Immature natural killer cell (primary cell): ENCODE results near the gene GLCE. TPM values are rescaled to one million over a fixed set of nuclear protein-coding genes. Genes with fewer than 3 reads are reported as not detected.
A peak's percentile ranks its signal among the peaks of the same experiment; 100 is the strongest.
"Not testable (repeated sequence)": the region's sequence is repeated elsewhere in the genome, so short reads cannot be mapped to it uniquely, and the experiment has no call there.

ENCODE experiments used
- DNase-seq, 3 donors: peaks; one replicate each; pipeline ENCODE4 v3.0.0; 2022; ENCODE audit warnings: mixed read lengths in 1 of 3
- H3K27ac Mint-ChIP-seq, 6 donors: one replicate each; pipeline ENCODE4 v1.8.0; 2020; ENCODE audit warnings: mixed read lengths in 6 of 6, mild to moderate bottlenecking in 5 of 6, inconsistent platforms in 4 of 6, moderate library complexity in 3 of 6
- H3K27me3 Mint-ChIP-seq, 3 donors: one replicate each; pipeline ENCODE4 v1.8.0; 2020 to 2021; ENCODE audit warnings: low read depth in 3 of 3, mild to moderate bottlenecking in 3 of 3, mixed read lengths in 3 of 3, moderate library complexity in 3 of 3, inconsistent platforms in 1 of 3
- H3K36me3 Mint-ChIP-seq, 3 donors: one replicate each; pipeline ENCODE4 v1.8.0; 2020; ENCODE audit warnings: mixed read lengths in 3 of 3, inconsistent platforms in 2 of 3, mild to moderate bottlenecking in 2 of 3
- H3K4me1 Mint-ChIP-seq, 2 donors: one replicate each; pipeline ENCODE4 v1.8.0; 2020; ENCODE audit warnings: inconsistent platforms in 2 of 2, mild to moderate bottlenecking in 2 of 2, mixed read lengths in 2 of 2, moderate library complexity in 1 of 2
- H3K4me3 Mint-ChIP-seq, 5 donors: one replicate each; pipeline ENCODE4 v1.8.0; 2020; ENCODE audit warnings: mild to moderate bottlenecking in 5 of 5, mixed read lengths in 5 of 5, inconsistent platforms in 3 of 5, moderate library complexity in 3 of 5
- H3K9me3 Mint-ChIP-seq, 6 donors: one replicate each; pipeline ENCODE4 v1.8.0; 2020; ENCODE audit warnings: mild to moderate bottlenecking in 6 of 6, mixed read lengths in 6 of 6, inconsistent platforms in 4 of 6, moderate library complexity in 3 of 6
- polyA plus RNA-seq, 3 donors: library from polyadenylated mRNA; unstranded; fragments of 300-500 nt; fragmentation: Illumina TruSeq; gene quantifications; one replicate each; pipeline ENCODE4 v1.2.3, GENCODE V29; 2021

The GLCE gene
- polyA plus RNA-seq, 3 donors from 2014 or later: 4.2 TPM; not detected in 1

DNA sequence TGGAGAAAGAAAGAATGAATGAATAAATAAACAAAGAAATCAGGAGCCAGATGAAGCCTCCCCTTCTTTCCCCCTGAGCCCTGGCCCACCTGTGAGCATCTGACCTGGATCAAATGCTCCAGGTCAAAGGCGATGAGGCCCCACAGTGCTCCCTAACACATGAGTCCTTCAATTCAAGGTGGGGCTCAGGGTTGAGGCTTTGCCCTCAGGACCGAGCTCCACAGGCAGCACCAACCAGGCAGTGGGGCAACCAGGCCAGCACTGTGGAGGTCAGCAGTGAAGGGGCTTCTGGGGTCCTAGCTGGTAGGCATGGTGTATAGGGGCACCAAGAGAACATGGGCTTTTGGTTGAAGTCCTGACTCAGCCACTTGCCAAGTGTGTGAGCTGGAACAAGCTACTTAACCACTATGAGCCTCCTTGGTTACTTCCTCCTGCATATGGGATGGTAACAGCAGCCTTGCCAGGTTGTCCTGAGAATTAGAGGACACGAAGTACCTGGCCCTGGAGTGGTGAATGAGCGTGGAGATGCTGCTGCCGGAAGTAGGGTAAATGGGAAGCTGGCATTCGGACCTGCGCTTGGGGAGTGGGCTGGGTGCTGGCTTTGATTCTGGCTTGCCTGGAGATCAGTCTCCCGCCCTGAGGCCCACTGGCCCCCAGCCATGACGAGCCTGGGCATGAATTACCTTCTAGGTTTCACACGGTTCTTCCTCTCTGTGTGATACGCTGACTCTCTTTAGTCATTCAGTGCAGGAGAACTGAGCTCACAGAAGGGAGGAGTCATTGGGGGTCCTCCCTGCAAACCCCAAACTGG, 128.3 kb downstream of the GLCE start:
- Mint-ChIP-seq H3K4me1 (no peaks in the 10 kb centered on the region), H3K9me3 (no peaks in the 10 kb centered on the region), H3K4me3 (no peak overlapping the region), H3K27ac (no peak overlapping the region), H3K27me3 (peaks cover 0 to 3% (median 2%) of the 10 kb centered on the region in 3 donors), H3K36me3 (no peaks in the 10 kb centered on the region)
- no peak for DNase-seq

DNA sequence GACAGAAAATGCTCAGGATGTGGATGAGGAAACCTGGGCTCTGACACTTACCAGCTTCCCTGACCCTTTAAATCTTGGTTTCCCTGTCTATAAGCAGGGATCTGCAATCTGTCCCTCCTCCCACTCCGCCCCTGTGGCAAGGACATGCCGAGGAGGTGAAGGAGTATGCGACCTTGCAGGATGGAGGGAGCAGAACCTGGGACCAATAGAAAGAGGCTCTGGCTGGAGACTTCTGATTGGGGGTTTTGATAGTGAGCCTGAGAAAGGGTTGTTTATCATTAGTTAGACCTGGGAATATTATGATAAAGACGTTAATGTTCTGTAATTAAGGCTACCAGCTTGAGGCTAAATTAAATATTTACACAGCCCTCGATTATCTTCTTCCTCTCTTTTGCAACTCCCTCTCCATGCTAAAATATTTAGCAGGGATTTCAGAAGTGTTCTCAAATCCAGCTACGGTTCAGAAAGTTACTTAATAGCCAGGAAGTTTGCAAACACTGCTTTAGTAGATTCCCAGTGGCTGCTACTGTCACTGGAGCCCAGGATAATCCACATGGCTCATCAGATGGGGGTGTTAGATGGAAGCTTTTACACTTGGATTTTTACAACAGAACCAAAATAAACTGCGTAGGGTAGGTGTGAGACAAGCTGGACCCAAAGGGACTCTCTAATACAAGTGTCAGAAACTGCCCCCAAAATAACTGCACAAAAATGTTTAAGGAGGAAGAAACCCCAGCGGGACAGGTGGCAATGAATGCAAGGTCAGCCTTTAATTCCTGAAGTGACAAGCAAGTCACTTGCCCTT, 129.1 kb downstream of the GLCE start:
- H3K36me3 Mint-ChIP-seq: no peaks in the 10 kb centered on the region
- H3K9me3 Mint-ChIP-seq: no peaks in the 10 kb centered on the region
- no peak overlapping the region for H3K27ac Mint-ChIP-seq
- DNase-seq: no peak
- H3K27me3 Mint-ChIP-seq: peaks cover 0 to 3% (median 2%) of the 10 kb centered on the region in 3 donors
- no peak overlapping the region for H3K4me3 Mint-ChIP-seq
- no peaks in the 10 kb centered on the region for H3K4me1 Mint-ChIP-seq

DNA sequence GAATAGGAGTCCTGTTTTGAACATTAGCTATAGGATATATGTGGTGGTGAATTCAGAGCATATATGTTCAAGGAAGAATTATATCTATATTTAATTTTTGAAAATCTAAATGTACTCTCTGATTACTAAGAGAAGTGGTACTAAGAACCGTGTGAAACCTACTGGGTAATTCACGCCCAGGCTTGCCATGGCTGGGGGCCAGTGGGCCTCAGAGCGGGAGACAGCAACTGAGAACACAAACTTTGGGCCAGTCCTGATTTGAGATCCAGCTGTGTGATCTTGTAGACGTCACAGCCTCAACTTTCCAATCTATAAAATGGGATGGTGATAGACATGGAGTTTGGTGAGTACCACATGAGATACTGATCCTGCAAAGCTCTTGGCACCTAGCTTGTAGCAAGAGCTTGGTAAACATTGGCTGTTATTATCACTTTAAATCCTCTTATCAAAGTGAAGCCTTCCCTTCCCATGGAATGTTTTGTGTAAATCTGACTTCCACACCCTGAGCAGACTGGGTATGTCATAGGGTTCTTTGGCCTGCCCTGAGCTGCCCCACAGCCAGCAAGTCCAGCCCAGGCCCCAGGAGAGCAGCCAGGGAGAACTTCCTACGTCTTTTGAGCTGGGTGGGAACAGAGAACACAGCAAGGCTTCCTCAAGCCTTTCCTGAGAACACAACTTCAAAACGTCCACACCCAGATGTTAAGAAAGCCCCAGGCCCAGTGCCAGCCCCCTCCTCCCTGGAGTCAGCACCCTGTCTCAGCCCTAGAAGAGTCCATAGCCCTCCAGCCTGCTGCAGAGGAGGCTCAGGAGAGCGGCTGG, 130.1 kb downstream of the GLCE start:
- no peaks in the 10 kb centered on the region for H3K4me1 Mint-ChIP-seq
- no peak overlapping the region for H3K4me3 Mint-ChIP-seq
- H3K36me3 Mint-ChIP-seq: no peaks in the 10 kb centered on the region
- H3K9me3 Mint-ChIP-seq: no peaks in the 10 kb centered on the region
- H3K27me3 Mint-ChIP-seq: peaks cover 0 to 3% (median 0%) of the 10 kb centered on the region in 3 donors
- H3K27ac Mint-ChIP-seq: no peak overlapping the region
- DNase-seq: no peak

DNA sequence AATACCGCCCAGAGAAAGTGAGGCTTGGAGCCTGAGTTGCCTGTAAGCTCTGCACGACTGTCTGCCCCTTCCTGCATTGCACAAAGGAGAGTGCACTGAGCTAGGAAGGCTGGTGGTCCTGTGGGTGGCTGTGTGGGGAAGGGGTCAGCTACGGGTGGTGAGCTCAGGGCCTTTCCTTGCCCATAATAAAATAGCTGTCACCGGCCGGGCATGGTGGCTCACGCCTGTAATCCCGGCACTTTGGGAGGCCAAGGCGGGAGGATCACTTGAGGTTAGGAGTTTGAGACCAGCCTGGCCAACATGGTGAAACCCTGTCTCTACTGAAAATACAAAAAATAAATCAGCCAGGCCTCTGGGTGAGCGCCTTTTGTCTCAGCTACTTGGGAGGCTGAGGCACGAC, 131.2 kb downstream of the GLCE start:
- not testable (repeated sequence) for H3K36me3 Mint-ChIP-seq, H3K4me3 Mint-ChIP-seq, H3K4me1 Mint-ChIP-seq, H3K9me3 Mint-ChIP-seq, H3K27ac Mint-ChIP-seq, H3K27me3 Mint-ChIP-seq, DNase-seq

DNA sequence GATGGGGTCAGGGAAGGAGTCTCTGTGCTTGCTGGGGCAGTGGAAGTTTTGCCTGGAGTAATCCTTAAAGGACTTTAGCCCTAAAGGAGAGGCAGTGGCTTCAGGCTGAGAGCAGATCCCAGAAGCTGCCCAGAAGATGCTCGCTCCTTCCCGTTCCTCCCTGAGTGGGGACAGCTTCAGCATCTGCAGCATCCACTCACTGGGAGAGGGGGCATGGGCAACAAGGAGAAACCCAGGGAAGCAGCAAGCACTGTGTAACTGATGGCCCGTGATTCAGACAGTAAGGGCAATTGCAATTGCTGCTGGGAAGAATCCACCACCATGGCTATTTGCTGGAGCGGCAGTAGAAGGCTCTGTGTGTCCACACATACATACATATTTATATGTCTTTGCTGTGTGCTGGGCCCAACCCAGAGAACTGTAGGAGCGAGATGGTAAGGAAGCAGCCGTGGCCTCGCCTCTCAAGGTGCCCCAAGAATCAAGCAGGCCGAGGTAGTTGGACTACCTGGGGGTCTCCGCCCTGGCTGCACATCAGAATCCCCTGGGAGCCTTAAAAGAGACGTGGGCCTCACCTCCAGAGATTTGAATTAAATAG, 132.5 kb downstream of the GLCE start:
- no peaks in the 10 kb centered on the region for H3K36me3 Mint-ChIP-seq
- no peak overlapping the region for H3K4me3 Mint-ChIP-seq
- peaks cover 0 to 2% (median 0%) of the 10 kb centered on the region in 3 donors for H3K27me3 Mint-ChIP-seq
- no peak overlapping the region for H3K27ac Mint-ChIP-seq
- DNase-seq: no peak
- H3K4me1 Mint-ChIP-seq: peaks cover 0 to 1% of the 10 kb centered on the region in 2 donors
- no peaks in the 10 kb centered on the region for H3K9me3 Mint-ChIP-seq

DNA sequence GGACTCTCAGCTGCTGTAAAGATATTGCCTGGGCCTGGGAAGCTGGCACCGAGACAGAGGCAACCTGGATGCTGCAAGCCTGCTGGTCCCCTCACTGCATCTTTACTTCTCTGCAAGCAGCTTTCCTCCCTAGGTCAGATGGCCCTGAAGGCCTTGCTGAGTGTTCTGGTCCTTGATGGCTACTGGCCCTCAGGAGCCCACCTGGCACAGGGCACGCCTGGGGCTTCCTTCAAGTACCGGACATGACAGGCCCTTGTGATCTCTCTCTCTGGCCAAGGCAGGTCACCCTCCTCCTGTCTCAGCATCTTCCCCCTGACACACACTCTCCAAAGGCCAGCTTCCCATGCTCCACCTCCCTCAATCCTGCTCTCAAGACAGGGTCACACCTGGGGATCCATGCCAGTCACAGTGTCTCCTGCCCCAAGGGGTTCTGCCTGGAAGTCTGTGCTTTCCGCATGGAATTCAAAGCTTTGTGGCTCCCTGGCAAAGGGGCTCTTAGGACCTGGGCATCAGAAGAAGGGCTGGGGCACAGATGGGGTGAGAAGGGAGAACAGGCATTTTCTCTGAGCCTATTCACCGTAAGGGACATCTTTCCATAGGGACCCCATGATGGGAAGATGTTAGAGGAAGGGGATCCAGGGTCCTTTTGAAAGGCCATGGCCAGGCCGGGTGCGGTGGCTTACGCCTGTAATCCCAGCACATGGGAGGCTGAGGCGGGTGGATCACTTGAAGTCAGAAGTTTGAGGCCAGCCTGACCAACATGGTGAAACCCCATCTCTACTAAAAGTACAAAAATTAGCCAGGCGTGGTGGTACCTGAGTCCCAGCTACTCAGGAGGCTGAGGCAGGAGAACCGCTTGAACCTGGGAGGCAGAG, 133.5 kb downstream of the GLCE start:
- Mint-ChIP-seq H3K4me1 (peaks cover 0 to 1% of the 10 kb centered on the region in 2 donors), H3K4me3 (no peak overlapping the region), H3K9me3 (no peaks in the 10 kb centered on the region), H3K27me3 (peaks cover 0 to 3% (median 2%) of the 10 kb centered on the region in 3 donors), H3K27ac (no peak overlapping the region), H3K36me3 (no peaks in the 10 kb centered on the region)
- no peak for DNase-seq

DNA sequence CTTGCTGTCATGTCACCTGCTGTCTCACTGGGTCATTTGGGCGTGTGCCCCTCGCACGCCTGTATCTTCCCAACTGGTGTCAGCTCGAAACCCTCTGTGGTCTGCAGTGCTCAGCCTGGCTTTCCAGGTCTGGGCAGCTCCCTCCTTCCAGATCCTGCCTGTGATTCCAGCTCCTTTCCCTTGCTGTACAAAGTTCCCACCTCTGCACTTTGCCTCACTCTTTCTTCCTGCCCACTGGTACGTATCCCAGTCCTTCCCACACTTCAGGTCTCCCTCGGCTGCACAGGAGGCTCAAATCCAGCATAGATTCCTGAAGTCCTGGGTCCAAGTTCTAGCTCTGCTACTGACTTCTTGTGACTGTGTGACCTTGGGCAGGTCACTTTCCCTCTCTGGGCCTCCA, 136.2 kb downstream of the GLCE start:
- Mint-ChIP-seq H3K4me3 (no peak overlapping the region), H3K4me1 (peaks cover 5 to 15% of the 10 kb centered on the region in 2 donors), H3K27me3 (peaks cover 4 to 11% (median 5%) of the 10 kb centered on the region in 3 donors), H3K9me3 (no peaks in the 10 kb centered on the region), H3K27ac (no peak overlapping the region), H3K36me3 (peaks cover 0 to 2% (median 0%) of the 10 kb centered on the region in 3 donors)
- DNase-seq: no peak

DNA sequence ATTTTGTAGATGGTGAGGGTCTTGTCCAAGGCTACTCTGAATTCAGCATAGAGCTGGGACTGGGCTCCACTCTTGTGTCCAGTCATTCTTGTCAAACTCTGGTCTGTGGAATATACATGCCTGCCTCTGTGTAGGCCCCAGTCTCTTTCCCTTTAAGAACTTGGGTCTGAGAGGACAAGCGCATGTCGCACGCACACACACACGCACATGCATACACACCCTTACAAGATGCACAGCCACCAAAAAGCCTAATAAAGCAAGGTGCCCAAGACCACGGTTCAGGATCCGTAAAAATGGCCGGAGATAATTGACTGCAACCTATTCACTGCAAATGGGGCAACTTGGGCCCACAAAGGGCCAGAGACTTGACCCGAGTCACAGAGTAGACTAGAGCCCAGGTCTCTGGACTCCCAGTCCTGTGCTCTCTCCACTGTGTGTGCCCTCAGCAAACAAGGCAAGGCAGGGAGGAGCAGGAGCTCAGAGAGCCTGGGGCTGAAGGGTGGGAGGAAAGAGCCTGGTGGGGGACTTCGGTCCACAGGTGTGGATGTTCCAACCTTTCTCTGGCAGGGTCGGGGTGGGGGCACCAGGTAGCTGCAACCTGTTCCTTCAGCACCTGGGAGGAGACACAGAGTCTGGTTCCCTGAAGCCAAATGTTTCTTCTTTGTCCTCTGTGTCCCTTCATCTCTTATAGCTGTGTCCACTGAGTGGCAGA, 137.4 kb downstream of the GLCE start:
- H3K27ac Mint-ChIP-seq: no peak overlapping the region
- H3K36me3 Mint-ChIP-seq: peaks cover 0 to 4% (median 0%) of the 10 kb centered on the region in 3 donors
- no peaks in the 10 kb centered on the region for H3K9me3 Mint-ChIP-seq
- peaks cover 8 to 11% (median 8%) of the 10 kb centered on the region in 3 donors for H3K27me3 Mint-ChIP-seq
- peaks cover 5 to 15% of the 10 kb centered on the region in 2 donors for H3K4me1 Mint-ChIP-seq
- DNase-seq: no peak
- peak overlapping the region; percentile 25 to 67 (median 56) for H3K4me3 Mint-ChIP-seq

DNA sequence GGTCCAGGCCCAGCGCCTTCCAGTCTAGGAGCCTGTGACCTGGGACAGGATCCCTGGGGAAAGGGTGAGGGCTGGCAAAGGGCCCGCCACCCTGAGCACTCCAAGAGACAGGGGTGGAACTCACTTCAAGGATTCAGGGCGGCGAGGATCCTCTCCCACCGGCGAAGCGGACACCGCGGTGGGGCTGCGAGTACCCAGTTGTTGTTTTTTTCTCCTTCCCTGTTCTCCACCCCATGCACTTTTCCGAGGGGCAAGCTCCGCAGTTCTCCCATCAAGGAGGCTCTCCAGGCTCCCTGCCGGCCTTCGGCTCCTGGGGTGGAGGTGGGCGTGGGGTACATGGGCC, 137.9 kb downstream of the GLCE start:
- Mint-ChIP-seq H3K4me1 (peaks cover 5 to 15% of the 10 kb centered on the region in 2 donors), H3K27ac (no peak overlapping the region), H3K4me3 (peak overlapping the region in 4 of 5 donors; percentile 52 to 73 (median 61)), H3K36me3 (peaks cover 0 to 4% (median 0%) of the 10 kb centered on the region in 3 donors), H3K27me3 (peaks cover 8 to 12% (median 8%) of the 10 kb centered on the region in 3 donors), H3K9me3 (no peaks in the 10 kb centered on the region)
- no peak for DNase-seq

DNA sequence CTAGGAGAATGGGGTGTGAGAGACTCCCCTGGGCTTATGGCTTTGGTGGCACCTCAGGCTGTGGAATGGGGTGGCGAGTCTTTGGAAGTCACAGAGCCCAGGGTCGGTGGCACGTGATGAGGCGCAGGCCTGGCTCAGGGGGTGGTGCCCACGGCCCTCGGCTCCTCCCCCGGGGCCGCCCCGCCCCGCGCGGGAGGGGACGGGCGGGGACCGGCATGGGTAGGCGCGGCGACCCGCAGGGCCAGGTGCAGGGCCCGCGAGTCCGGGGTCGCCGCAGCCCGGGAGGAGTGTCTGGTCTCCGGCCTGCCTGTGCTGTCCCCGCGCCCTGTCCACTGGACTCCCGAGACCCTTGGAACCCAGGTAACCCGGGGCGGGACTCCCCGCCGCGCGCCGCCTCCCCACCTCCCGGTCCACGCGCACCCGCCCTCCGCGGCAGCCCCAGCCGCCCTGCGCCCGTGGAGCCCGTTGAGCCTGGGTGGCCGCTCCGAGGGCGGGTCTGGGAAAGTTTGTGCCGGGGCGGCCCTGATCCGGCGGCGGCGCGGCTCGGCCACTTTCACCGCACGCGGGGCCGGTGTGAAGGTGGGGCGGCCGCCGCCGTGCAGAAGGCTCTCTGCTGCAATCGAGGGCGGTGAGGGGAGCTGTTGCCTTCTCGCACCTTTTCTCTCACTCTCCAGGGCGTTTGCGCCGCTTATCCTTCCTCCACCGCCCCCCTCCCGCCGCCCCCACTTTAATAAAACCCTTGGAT, 138.4 kb downstream of the GLCE start, which contains the start of gene PAQR5:
TSS of gene PAQR5 (plus strand) at position 216 of the 745 bp plus-strand sequence. CDS start 61,169 bp downstream, outside the sequence.
- H3K27ac Mint-ChIP-seq: no peak within 1 kb of the TSS
- peaks cover 8 to 14% (median 8%) of the 10 kb centered on the region in 3 donors for H3K27me3 Mint-ChIP-seq
- peak within 1 kb of the TSS; percentile 56 to 76 (median 67) for H3K4me3 Mint-ChIP-seq
- peaks cover 5 to 15% of the 10 kb centered on the region in 2 donors for H3K4me1 Mint-ChIP-seq
- peaks cover 0 to 4% (median 0%) of the 10 kb centered on the region in 3 donors for H3K36me3 Mint-ChIP-seq
- DNase-seq: peak; percentile 12 to 37 (median 28)
- no peaks in the 10 kb centered on the region for H3K9me3 Mint-ChIP-seq

DNA sequence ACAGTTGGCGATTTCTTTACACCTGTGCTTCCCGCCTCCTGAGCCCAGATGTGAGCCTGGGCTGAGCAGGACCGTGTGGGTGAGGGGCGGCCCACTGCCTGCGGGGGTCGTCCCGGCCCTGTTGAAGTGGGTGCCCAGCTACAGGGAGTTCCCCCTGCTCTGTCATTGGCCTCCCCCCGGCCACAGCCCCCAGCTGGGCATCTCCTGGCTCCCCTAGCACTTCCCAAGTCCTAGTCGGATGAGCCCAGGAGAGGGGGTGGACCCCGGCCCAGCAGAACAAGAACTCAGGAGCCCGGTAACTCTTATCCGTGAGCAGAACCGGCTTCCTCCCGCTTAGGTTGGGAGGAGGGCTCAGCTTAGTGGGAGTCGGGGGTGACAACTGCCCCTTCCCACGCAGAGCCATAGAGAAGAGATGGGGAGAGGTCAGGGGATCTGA, 139.0 kb downstream of the GLCE start:
- peak overlapping the region in 3 of 5 donors; percentile 41 to 60 (median 48) for H3K4me3 Mint-ChIP-seq
- H3K27me3 Mint-ChIP-seq: peaks cover 8 to 16% (median 10%) of the 10 kb centered on the region in 3 donors
- no peaks in the 10 kb centered on the region for H3K9me3 Mint-ChIP-seq
- no peak for DNase-seq
- H3K4me1 Mint-ChIP-seq: peaks cover 5 to 15% of the 10 kb centered on the region in 2 donors
- peaks cover 0 to 4% (median 0%) of the 10 kb centered on the region in 3 donors for H3K36me3 Mint-ChIP-seq
- no peak overlapping the region for H3K27ac Mint-ChIP-seq
